ENCODE measurements around the gene PCDHB15.

- TF ChIP-seq CTCF (IDR thresholded peaks at IDR 0.05): no peak
- TF ChIP-seq POLR2A (IDR thresholded peaks at IDR 0.05): no peak
- TF ChIP-seq EP300 (IDR thresholded peaks at IDR 0.05): no peak
These were observed 13.8 kb downstream of the PCDHB15 start for GRCh38 chr5:141258948-141259347.

Data from tibial nerve (tissue), 4 donors.